Measurements from ENCODE around the gene NUDT11.
"Not testable (repeated sequence)": the region's sequence is repeated elsewhere in the genome, so short reads cannot be mapped to it uniquely, and the experiment has no call there.

GRCh38 chrX:51495701-51496488 lies 497 bp downstream of the NUDT11 start:
- TF ChIP-seq CTCF (optimal IDR thresholded peaks at IDR 0.05 in 1 of 3, IDR thresholded peaks at IDR 0.05 in 1 of 3, conservative IDR thresholded peaks at IDR 0.05 in 1 of 3; ENCODE audit: extremely low read depth in 1 of 3, insufficient read depth in 2 of 3, low read length in 3 of 3); EZH2 (IDR thresholded peaks at IDR 0.05; ENCODE audit: low read length): not testable (repeated sequence)
